ENCODE measurements around the gene TLR3.

TLR3 gene

DNA sequence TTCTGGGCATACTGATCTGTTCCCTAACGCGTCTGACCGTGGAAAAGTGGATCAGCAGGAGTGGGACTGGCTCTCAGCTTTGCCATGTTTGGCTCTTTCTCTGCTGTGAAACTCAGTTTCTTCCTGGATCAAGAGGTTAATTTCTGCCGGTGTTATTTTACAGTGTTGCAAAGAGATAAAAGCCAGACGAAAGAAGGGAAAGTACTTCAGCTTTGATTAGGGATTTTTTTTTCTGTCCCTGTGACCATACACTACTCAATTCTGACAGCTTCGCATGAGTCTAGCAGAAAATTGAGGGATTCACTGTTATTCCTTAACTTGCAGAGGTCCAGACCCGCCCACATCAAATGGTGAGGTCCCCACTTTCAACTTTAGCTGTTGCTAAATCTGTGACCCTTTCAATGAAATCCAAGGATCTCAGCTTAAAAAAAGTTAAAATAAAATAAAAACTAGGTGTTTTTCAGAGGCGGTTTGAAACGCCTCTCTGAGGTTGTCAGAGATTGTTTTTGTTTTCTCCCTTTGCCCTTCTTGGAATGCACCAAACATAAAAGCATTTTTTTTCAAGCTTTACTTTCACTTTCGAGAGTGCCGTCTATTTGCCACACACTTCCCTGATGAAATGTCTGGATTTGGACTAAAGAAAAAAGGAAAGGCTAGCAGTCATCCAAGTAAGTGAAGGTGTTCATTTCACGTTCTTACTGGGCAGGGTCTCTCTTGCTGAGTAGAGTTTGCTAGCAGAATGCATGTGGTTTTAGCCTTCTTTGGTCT is at the start of gene TLR3:
Gene TLR3 (plus strand): TSS at position 576 of the 768 bp plus-strand sequence. CDS start 7,464 bp downstream, outside the sequence.
- peak within 1 kb of the TSS; percentile 78 to 81 for H3K4me3 ChIP-seq (ENCODE audit: low read length in 2 of 2)
- H3K27ac ChIP-seq (ENCODE audit: low read length) = peak within 1 kb of the TSS; percentile 58

DNA sequence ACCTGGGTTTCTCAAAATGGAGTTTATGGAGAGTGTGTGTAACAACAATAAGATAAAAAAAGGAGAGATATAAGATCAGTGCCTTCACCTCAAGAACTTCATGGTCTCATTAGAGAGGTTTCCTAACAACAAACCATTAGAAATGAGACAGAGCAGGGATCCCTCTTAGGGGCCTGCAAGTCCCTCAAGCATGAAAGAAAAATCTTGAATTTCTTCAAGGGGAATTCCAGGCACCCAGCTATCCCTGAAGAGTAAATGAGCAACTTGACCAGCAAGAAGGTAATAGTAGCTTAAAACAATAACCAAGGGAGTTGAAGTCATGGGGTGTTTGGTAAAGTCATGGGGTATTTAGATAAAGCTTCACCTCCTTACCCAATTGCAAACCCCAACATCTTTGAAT is 49.7 kb upstream of the TLR3 start:
- Histone ChIP-seq H3K4me1 (ENCODE audit: control insufficient read depth, insufficient read depth, low read length) (peaks cover 6% of the 10 kb centered on the region), H3K9me3 (ENCODE audit: control insufficient read depth in 2 of 2, low read length in 2 of 2) (no peaks in the 10 kb centered on the region), H3K36me3 (ENCODE audit: control insufficient read depth in 2 of 2, insufficient read depth in 2 of 2, low read length in 2 of 2) (no peaks in the 10 kb centered on the region), H3K9ac (ENCODE audit: low read length in 2 of 2) (no peak overlapping the region), H3K27ac (ENCODE audit: low read length) (no peak overlapping the region), H3K4me3 (ENCODE audit: low read length in 2 of 2) (no peak overlapping the region), H3K27me3 (ENCODE audit: control insufficient read depth in 1 of 2, insufficient read depth in 2 of 2, low read length in 2 of 2) (no peaks in the 10 kb centered on the region)

More for the DNA sequence above, at the start of gene TLR3:
- Histone ChIP-seq H3K9ac (ENCODE audit: low read length in 2 of 2) (peak within 1 kb of the TSS; percentile 61 to 90), H3K9me3 (ENCODE audit: control insufficient read depth in 2 of 2, low read length in 2 of 2) (no peaks in the 10 kb centered on the region), H3K27me3 (ENCODE audit: control insufficient read depth in 1 of 2, insufficient read depth in 2 of 2, low read length in 2 of 2) (no peaks in the 10 kb centered on the region), H3K4me1 (ENCODE audit: control insufficient read depth, insufficient read depth, low read length) (peaks cover 8% of the 10 kb centered on the region), H3K36me3 (ENCODE audit: control insufficient read depth in 2 of 2, insufficient read depth in 2 of 2, low read length in 2 of 2) (no peaks in the 10 kb centered on the region)

DNA sequence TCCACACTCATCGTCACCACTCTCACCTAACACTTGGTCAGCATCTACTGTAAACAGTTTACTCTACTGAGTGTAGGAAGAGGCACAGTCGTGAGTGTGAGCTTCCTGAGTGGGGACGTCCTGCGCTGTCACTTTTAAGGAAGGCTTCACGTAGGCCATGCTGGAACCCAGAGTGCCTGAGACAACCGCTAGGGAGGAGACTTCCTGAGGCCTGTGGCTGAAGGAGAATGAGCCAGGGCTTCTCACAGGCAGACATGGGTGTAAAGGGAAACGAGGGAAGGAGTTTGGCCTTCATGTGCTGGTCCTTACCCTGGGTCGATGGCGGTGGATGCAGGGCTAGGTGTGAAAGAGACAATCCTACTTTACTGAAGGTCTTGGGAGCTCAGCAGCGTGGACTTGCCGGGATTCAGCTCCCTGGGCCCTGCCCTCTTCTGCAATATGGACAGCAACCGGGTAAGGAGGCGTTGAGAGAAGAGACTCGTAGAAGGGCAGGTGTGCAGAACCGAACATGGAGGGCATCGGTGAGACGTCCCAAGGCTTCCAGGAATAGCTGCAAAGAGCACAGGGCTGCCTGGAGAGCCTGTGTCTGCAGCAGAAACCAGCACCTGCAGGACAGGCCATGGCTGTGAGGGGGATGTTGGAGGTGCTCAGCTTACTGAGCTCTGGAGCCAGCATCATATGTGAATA is 48.7 kb upstream of the TLR3 start:
- no peaks in the 10 kb centered on the region for H3K36me3 ChIP-seq (ENCODE audit: control insufficient read depth in 2 of 2, insufficient read depth in 2 of 2, low read length in 2 of 2)
- H3K9me3 ChIP-seq (ENCODE audit: control insufficient read depth in 2 of 2, low read length in 2 of 2) = no peaks in the 10 kb centered on the region
- H3K4me1 ChIP-seq (ENCODE audit: control insufficient read depth, insufficient read depth, low read length) = peaks cover 9% of the 10 kb centered on the region
- no peak overlapping the region for H3K9ac ChIP-seq (ENCODE audit: low read length in 2 of 2)
- H3K4me3 ChIP-seq (ENCODE audit: low read length in 2 of 2) = no peak overlapping the region
- no peaks in the 10 kb centered on the region for H3K27me3 ChIP-seq (ENCODE audit: control insufficient read depth in 1 of 2, insufficient read depth in 2 of 2, low read length in 2 of 2)
- no peak overlapping the region for H3K27ac ChIP-seq (ENCODE audit: low read length)

DNA sequence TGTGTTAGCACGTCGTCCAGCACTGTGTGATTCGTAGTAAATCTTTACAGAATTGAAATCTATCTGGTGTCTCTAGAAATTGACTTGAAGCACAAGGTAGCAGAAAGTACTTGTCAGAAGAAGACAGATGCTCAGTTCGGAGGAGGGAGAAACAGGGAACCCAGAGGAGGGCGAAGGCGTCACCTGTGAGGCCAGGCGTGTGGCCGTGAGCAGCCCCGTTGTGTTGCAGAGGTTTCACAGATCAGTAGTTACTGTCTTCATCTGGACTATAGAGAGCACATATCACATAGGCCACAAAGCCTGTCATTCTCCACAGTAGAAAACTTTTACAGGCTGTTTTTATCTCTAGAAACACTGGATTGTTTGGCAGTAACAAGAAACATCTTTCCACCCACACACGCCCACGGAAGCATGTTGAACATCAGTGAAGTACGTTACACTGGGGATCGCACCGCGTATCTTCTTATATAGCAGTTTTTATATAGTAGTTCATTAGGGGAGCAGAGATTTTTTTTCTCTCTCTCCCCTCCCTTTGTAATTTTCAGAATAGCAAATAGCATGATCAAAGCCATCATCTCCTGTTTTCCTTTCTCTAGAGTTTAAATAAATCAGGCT is 48.1 kb upstream of the TLR3 start:
- Histone ChIP-seq H3K9ac (ENCODE audit: low read length in 2 of 2) (no peak overlapping the region), H3K27me3 (ENCODE audit: control insufficient read depth in 1 of 2, insufficient read depth in 2 of 2, low read length in 2 of 2) (no peaks in the 10 kb centered on the region), H3K4me3 (ENCODE audit: low read length in 2 of 2) (peak overlapping the region in 1 of 2 donors; percentile 69)

DNA sequence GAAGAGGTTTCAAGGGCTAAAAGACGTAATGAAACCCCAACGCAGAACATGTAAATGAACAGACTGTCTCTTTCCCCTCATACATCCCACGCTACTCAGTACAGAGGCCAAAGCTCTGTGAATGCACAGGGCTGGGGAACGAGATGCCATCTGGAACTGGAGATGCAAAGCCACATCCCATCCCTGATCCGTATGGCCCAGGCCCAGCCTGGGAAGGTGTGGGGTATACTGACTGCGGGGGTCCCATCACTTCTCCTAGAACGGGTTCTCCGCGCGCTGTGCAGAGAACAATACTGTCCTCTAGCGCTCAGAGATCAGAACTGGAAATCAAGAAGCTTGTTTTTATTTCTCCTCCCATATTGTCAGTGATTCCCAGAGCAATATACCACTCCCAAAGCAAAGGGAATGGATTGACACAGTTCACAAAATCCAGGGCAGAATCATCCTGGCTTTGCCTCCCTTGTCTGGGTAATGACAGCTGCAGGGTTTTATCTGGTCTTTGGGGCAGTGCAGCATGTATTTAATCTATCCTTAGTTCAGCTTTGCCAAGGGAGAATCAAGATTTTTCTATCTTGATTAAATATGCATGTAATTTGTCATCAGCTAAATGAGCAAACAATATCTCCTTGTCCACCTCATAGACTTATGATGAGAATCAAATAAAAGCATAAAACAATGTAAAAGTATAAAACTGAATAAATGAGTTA is 47.3 kb upstream of the TLR3 start:
- no peaks in the 10 kb centered on the region for H3K36me3 ChIP-seq (ENCODE audit: control insufficient read depth in 2 of 2, insufficient read depth in 2 of 2, low read length in 2 of 2)
- H3K4me1 ChIP-seq (ENCODE audit: control insufficient read depth, insufficient read depth, low read length) = peaks cover 21% of the 10 kb centered on the region
- H3K9ac ChIP-seq (ENCODE audit: low read length in 2 of 2) = peak overlapping the region in 1 of 2 donors; percentile 47
- H3K4me3 ChIP-seq (ENCODE audit: low read length in 2 of 2) = peak overlapping the region; percentile 64 to 69
- no peak overlapping the region for H3K27ac ChIP-seq (ENCODE audit: low read length)
- no peaks in the 10 kb centered on the region for H3K27me3 ChIP-seq (ENCODE audit: control insufficient read depth in 1 of 2, insufficient read depth in 2 of 2, low read length in 2 of 2)
- H3K9me3 ChIP-seq (ENCODE audit: control insufficient read depth in 2 of 2, low read length in 2 of 2) = no peaks in the 10 kb centered on the region

More for the DNA sequence above, 48.1 kb upstream of the TLR3 start:
- peaks cover 15% of the 10 kb centered on the region for H3K4me1 ChIP-seq (ENCODE audit: control insufficient read depth, insufficient read depth, low read length)
- H3K36me3 ChIP-seq (ENCODE audit: control insufficient read depth in 2 of 2, insufficient read depth in 2 of 2, low read length in 2 of 2) = no peaks in the 10 kb centered on the region
- no peak overlapping the region for H3K27ac ChIP-seq (ENCODE audit: low read length)
- no peaks in the 10 kb centered on the region for H3K9me3 ChIP-seq (ENCODE audit: control insufficient read depth in 2 of 2, low read length in 2 of 2)

DNA sequence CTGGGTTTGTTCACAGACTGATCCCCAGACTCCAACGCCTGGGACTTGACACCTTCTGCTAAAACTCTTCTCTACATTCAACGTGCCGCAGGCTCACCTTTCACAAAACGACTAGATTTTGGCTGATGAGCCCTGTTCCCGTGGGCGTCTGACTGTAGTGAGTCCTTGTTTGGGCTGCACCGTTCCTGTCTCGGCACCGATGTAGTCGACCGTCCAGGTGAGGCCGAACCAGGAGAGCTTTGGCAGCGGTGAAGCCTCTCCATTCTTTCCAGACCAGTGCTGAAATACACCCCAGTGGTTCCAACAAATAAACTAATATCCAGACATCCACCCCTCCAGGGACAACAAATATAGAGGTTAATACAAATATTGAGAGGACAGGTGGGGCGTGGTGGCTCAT is 45.0 kb upstream of the TLR3 start:
- no peaks in the 10 kb centered on the region for H3K9me3 ChIP-seq (ENCODE audit: control insufficient read depth in 2 of 2, low read length in 2 of 2)
- H3K27me3 ChIP-seq (ENCODE audit: control insufficient read depth in 1 of 2, insufficient read depth in 2 of 2, low read length in 2 of 2) = no peaks in the 10 kb centered on the region
- H3K4me1 ChIP-seq (ENCODE audit: control insufficient read depth, insufficient read depth, low read length) = peaks cover 36% of the 10 kb centered on the region
- H3K9ac ChIP-seq (ENCODE audit: low read length in 2 of 2) = no peak overlapping the region
- no peak overlapping the region for H3K27ac ChIP-seq (ENCODE audit: low read length)
- no peaks in the 10 kb centered on the region for H3K36me3 ChIP-seq (ENCODE audit: control insufficient read depth in 2 of 2, insufficient read depth in 2 of 2, low read length in 2 of 2)
- no peak overlapping the region for H3K4me3 ChIP-seq (ENCODE audit: low read length in 2 of 2)

DNA sequence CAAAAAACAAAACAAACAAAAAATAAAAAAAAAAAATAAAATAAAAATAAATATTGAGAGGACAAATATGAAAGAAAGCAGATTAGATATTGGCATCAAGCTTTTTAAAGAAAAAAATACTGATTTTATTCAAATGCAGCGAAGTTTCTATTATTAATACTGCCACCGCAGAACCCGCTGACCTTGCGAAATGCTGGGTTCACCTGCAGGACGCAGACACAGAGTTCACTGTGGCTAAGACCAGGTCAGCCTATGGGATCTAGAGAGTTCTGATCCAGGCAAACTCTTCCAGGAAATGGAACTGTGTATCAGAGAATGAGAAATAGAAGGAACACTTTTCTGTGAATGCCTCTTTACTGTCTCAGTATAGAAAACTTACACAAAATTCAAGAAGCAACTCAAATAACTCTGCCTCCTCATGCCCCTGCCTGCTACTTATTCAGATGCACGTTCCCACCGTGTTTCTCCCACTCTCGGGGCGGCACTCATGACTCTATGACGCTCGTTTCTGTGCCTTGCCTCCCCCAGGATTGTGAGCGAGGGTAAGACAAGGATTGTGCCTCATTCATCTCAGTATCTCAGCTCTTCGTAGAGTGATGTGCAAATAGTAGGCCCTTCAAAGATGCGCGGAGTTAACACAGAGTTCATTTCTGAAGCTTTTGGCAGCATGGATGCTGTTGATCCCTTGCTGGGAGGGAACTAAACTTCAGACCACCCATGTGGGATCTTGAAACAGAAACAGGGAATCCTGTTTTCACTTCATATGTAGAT is 44.1 kb upstream of the TLR3 start:
- Histone ChIP-seq H3K9ac (ENCODE audit: low read length in 2 of 2) (no peak overlapping the region), H3K4me3 (ENCODE audit: low read length in 2 of 2) (no peak overlapping the region), H3K9me3 (ENCODE audit: control insufficient read depth in 2 of 2, low read length in 2 of 2) (no peaks in the 10 kb centered on the region), H3K27me3 (ENCODE audit: control insufficient read depth in 1 of 2, insufficient read depth in 2 of 2, low read length in 2 of 2) (no peaks in the 10 kb centered on the region), H3K27ac (ENCODE audit: low read length) (peak overlapping the region; percentile 95), H3K36me3 (ENCODE audit: control insufficient read depth in 2 of 2, insufficient read depth in 2 of 2, low read length in 2 of 2) (no peaks in the 10 kb centered on the region), H3K4me1 (ENCODE audit: control insufficient read depth, insufficient read depth, low read length) (peaks cover 44% of the 10 kb centered on the region)

DNA sequence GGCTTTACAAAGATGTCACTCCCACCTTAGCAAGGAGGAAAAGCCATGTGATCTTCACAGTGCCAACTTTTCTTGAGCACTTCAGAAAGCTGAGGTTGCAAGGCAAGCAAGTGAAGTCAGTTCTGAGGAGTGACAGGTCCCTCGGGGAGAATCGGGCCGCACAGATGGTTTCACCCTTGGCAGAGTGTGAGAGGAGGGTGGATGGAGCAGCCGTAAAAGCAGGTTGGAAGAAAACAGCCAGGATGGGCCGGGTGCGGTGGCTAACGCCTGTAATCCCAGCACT is 43.6 kb upstream of the TLR3 start:
- no peak overlapping the region for H3K4me3 ChIP-seq (ENCODE audit: low read length in 2 of 2)
- no peaks in the 10 kb centered on the region for H3K27me3 ChIP-seq (ENCODE audit: control insufficient read depth in 1 of 2, insufficient read depth in 2 of 2, low read length in 2 of 2)
- H3K36me3 ChIP-seq (ENCODE audit: control insufficient read depth in 2 of 2, insufficient read depth in 2 of 2, low read length in 2 of 2) = no peaks in the 10 kb centered on the region
- no peaks in the 10 kb centered on the region for H3K9me3 ChIP-seq (ENCODE audit: control insufficient read depth in 2 of 2, low read length in 2 of 2)
- peak overlapping the region; percentile 95 for H3K27ac ChIP-seq (ENCODE audit: low read length)
- peaks cover 49% of the 10 kb centered on the region for H3K4me1 ChIP-seq (ENCODE audit: control insufficient read depth, insufficient read depth, low read length)
- H3K9ac ChIP-seq (ENCODE audit: low read length in 2 of 2) = no peak overlapping the region

DNA sequence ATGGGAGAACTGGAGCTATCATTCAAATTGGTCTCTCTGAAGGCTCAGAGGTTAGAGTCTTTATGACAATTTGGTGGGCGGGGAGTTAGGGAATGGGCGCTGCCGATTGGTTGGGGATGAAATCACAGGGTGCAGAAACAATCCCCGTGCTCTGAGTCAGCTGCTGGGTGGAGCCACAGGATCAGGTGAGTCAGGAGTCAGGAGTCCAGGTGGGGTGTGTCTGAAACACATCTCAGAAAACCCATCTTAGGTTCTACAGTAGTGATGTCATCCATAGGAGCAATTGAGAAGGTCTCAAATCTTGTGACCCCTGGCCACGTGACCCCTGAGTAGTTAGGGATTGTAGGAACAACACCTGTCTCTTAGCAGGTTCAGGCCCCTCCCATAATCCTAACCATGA is 41.6 kb upstream of the TLR3 start:
- H3K27me3 ChIP-seq (ENCODE audit: control insufficient read depth in 1 of 2, insufficient read depth in 2 of 2, low read length in 2 of 2) = no peaks in the 10 kb centered on the region
- H3K36me3 ChIP-seq (ENCODE audit: control insufficient read depth in 2 of 2, insufficient read depth in 2 of 2, low read length in 2 of 2) = no peaks in the 10 kb centered on the region
- H3K4me3 ChIP-seq (ENCODE audit: low read length in 2 of 2) = no peak overlapping the region
- peak overlapping the region; percentile 95 for H3K27ac ChIP-seq (ENCODE audit: low read length)
- peak overlapping the region in 1 of 2 donors; percentile 25 for H3K9ac ChIP-seq (ENCODE audit: low read length in 2 of 2)
- no peaks in the 10 kb centered on the region for H3K9me3 ChIP-seq (ENCODE audit: control insufficient read depth in 2 of 2, low read length in 2 of 2)
- peaks cover 64% of the 10 kb centered on the region for H3K4me1 ChIP-seq (ENCODE audit: control insufficient read depth, insufficient read depth, low read length)

Measured in stomach smooth muscle (tissue), 2 donors.